NCI-H146 treated with DMSO at 0.1 percent for 48 hours (cell line): ENCODE results near the gene HLCS.

Experiments
- DNase-seq: peaks from one replicate; lab custom pipeline; 2025; ENCODE audit not compliant: unreplicated experiment; lab: John Stamatoyannopoulos, UW

The HLCS gene

DNA sequence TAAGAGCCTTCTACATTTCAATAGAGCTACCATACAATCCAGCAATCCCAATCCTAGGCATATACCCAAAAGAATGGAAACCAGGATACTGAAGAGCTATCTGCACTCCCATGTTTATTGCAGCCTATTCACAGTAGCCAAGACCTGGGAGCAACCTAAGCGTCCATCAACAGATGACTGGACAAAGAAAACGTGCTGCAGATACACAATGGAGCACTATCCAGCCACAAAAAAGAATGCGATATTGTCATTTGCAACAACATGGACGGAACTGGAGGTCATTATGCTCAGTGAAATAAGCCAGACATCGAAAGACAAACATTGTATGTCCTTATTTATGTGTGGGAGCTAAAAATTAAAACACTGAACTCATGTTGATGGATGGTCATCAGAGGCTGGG is 115.3 kb downstream of the HLCS start:
- DNase-seq, result no peak

DNA sequence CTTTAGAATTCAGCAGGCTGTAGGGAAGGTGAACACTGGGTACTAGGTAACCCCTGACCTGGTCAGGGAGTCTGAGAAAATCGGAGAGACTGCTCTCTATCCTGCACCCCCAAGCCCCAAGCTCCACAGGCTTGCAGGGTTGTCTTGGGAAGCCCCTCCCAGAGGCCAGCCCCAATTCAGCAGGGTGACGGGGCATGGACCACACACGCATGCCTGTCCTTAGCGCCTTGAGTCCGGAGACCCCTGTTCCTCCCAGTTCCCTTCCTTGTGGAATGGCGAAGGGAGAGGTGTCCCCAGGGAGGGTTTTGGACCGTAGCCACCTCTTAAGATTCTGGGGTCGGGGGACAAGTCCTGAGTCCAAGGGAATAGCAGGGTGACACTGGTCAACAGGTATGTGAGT is 116.1 kb downstream of the HLCS start:
- no peak for DNase-seq

DNA sequence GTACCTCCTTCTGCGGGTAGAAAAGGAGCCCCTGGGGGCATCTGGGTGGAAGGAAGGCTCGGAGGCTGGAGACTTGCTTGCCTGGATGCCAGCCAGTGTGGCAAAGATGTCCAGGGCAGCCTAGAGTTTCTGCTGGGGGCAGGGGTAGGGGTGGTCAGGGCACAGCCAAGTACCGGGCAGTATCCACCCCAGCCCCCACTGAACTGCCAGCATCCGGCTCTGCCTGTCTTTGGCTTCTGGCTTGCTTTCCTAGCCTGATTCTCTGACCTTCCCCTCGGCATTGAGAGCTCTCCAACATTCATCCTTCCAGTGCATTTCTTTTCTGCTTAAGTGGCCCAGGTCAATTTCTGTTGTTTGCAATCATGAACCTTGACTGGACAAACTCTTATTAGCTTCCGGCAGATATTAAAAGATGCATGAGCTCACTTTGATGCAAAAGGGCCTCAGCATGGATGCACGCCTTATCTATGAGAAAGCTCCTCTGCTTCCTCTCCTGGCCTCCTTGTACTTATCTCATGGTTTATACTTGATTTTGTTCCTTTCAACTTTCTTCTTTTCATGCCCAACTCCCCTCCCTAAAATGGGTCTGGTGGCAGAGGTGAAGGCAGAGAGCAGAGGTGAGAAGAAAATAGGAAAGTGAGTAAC is 116.9 kb downstream of the HLCS start:
- DNase-seq, result no peak

DNA sequence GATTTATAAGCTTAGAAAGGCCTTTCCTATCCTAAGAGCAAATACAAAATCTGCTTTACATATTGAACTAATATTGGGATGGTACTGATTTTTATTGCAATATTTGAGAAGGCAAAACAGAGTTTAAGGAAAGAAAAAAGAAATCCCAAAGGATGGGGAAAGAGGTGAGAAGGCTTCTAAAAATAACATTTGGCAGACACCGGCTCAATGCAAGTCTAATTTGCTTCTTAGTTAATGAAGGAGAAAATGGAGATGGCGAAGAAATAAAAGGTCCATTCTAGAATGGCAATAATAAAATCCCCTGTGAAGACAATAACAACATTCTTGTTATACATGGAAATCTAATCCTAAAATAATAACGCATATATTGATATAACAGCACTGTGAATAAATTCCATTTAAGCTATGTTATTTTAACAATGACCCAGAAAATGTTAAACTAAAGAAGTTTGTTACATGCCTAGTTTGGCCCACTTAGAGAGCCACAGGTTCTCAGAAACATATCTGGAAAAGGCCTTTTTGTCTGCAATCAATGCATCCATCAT is 117.7 kb downstream of the HLCS start:
- DNase-seq, result no peak

DNA sequence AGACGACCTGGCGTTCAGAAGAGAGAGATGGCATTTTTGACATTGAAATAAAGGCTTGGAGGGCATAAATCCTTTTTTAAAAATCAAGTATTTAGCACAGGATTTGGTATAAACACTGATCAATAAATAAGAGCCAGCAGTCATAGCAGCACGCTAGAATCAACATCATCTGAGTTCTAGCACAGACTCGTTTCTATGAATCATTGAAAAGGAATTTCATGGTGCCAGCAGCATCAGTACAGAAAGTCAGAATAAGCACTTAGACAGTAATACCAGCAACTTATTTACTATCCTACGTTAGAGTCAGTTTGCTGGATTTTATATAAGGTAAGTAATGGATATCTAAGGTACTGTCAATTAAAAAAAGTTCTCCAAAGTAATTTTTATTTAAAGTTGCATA is 119.3 kb downstream of the HLCS start:
- no peak for DNase-seq

DNA sequence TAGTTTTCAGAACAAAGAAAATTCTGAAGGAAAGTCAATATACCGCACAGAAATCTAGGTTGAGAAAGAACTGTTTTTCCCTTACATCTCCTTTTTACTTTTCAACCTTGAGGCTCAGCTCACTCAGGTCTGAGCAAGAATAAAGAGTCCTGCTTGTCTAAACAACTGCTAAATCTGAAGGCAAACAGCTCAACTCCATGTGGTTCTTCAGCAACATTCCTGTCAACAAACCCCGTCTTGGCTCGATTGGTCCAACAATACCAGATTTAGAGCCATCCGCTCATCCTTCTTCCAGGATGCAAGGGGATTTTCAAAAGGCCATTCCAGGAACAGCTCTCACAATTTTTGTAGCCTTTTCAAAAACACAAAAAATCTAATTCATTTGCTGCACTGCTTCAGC is 119.8 kb downstream of the HLCS start:
- DNase-seq, result no peak

DNA sequence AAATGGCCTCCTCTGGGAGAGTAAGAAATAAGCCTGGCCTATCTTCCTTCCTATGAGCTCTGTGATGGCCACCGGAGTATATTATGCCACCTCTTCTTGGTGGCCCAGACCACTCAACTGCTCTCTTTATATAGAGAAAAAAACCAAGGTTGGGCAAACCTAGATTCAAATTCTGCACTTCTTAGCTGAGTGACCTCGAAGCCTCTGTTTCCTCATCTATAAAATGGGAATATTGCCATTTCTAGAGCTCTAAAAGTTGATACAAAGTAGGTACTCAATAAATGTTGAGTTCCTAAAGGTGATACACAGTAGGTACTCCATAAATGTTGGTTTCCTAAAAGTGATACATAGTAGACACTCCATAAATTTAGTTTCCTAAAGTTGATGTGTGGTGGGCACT is 120.7 kb downstream of the HLCS start:
- no peak for DNase-seq

DNA sequence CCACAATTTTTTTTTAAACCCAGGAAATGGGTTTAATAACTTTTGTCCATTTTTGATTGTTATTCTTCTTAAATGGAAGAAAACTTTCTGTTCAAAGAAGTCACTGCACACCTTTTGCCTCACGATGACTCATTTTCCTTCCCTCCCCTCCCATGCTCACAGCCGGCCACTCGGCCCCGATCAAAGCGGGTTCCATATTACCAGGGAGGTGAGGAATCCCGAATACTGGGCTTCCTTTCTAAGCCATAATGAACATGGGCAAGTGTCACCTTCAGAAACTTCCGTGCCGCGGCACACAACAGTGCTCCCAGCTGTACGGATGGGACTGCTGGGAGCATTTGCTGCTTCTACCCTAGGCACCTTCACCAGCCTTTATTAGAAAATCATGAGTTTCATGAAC is 121.4 kb downstream of the HLCS start:
- no peak for DNase-seq

DNA sequence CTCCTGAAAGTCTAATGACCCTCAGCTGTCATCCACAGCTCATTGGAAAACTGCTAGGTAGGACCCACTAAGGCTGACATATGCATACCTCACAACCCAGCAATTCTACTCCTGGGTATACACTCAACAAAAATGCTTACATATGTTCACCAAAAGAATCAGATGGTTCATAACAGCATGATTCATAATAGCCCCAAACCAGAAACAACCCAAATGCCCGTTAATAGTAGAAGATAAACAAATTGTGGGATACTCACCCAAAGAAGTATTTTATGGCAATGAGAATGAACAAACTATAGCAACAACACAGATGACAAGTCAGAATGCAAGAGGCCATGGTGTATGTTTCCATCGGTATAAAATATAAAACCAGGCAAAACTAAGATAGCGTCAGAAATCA is 124.6 kb downstream of the HLCS start:
- DNase-seq, result no peak

DNA sequence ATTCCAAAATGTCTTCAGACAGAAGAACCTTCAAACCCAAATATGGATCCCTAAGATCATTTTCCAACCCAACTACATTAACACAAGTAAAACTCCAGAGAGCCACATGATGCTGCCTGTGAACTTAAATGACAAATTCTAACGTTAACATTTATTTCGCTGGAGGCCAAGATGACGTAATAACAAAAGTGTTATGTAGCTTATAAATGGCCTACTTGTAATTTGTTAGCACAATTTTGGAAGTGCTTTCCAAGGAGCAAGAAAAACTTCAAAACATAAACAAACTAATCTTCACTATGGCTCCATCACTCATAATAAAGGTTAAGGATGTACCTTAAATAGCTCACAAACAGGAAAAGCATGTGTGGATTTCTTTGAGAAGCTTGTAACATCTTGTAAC is 126.7 kb downstream of the HLCS start:
- no peak for DNase-seq

DNA sequence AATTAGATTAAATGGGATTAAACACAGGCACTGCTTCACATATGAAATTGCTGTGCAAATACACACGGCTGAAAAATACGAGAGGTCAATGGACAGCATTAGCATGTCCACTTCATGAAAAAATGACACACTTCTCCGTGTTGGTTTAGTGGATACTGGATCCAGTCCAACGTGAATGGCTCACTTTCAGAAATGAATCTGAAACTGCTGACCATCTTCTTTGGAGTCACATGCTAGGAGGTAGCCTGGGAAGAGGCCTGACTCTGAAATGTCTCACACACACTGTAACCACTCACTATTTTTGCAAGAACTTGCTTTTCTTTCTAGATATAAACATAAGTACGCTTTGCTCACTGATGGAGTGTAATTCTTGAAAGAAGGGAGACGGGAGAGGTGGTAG is 127.3 kb downstream of the HLCS start:
- DNase-seq, result no peak

DNA sequence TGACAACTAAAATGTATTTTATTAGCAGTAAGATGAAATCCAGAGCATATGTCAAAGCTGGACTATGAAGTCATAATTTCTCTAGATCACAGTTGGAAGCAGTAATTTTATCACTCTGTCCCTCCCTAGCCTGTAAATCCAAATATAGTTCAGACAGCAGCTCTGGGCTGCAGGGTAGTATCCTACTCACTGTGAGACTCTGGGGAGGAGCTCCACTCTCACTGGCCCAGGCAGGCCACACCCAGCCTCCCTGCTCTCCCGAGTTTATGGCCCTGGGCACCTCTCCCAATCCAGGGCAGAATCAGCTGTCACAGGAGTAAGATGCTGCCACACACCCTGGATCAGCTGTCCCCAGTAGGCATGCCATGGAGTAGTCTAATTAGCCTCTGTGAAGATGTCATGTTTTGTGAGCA is 131.1 kb downstream of the HLCS start:
- DNase-seq, result no peak

DNA sequence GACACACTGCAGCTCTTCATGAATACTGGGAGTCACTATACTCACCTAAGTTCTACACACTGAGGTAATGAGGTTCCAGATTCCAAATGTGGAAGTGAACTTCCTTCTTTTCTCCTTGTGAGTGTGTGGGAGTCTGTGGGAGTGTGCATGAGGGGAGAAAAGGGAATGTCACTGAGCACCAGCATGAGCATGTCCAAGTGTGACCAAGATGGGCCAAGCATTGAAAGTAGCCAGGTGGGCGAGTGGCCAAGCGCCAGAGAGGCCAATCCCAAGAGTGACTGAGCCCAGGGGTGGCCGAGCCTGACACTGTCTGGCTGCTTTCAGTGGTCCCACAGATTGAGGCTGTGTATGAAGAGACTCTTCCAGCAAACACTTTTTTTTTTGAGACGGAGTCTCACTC is 132.3 kb downstream of the HLCS start:
- no peak for DNase-seq

DNA sequence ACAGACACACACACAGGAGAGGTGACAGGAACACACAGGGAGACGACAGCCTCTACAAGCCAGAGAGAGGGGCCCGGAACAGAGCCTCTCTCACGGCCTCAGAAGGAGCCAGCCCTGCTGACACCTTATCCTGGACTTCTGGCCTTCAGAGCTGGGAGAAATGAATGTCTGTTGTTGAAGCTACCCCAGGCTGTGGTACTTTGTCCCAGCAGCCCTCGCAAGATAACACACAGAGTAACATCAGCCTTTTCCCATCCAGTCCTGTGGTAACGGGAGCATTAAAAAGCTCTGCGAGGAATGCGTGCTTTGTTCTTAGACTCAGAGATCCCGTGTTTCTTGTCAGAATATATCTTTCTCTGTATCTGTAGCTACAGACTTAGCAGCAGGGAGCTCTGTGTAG is 136.4 kb downstream of the HLCS start:
- DNase-seq, result no peak

DNA sequence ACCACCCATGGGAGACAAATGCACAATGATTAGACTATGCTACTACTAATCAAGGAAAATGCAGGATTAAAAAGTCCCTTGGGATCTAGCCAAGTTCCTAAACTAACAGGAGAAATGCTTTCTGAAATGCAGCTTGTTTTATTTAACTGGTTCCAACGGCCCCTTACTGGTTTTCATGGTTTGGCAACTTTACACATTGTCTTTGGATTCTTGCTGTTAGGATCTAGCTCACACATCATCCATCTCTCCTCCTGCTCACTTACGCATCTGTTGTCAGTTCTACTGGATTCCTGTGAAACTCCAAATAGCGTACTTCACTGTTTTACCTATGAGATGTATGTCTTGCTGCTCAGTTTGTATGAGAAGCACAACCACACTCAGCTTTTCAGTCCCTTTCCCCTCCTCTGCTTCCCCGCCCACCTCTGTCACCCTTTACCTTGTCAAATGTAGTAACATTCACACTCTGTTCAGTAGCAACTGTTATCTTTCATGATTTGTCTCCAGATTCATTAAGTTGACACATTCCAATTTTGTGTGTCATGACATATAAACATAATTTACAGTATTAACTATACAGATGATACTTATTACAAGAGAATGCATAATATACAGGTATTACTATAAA is 137.5 kb downstream of the HLCS start:
- DNase-seq, result no peak

DNA sequence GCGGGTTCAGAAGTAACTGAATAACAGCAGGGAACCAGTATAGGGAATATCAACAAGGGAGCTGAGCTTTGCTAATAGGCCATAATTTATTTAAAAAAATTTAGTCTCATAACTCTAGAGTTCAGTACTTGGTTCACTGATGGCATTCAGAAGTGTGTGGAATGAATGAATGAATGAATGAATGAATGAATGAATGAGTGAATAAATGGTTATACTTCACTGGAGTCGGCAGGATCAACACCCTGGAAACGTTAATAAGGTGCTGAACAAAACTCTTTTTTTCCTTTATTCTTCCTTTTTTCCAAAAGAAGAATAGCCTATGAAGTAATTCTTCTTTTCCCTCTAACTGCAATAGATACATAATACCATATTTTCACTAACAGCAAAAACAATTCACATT is 138.3 kb downstream of the HLCS start:
- DNase-seq, result no peak

DNA sequence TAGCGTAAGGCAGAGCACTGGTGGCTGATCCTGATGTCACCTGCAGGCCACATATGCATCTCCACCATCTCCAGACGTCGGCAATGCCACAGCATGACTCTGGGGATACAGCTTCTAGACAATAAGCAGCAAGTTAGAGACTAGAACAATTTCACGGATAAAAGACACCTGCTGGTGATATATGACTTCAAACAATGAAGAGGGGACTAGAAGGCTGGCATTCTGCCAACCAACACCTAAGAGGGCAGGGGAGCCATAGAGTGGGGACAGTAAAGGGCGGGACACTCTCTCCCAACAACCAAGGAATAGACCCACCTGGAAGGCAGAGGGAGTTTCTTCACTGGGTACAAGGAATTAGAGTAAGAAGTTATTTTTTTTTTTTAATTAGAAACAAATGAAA is 140.8 kb downstream of the HLCS start:
- peak; percentile 79 for DNase-seq

DNA sequence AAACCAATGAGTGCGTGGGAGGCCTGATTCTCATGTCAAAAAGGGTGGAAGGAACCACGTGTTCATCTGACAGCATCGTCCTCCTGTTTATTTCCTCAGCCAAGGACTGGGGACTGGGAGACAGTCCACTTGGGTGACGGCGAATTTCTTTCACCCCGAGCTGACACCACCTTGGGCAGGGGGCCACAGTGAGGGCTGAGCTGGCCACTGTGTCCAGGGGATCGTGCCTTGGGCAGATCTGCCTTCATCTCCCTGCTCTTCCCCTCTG is 145.5 kb downstream of the HLCS start:
- no peak for DNase-seq

DNA sequence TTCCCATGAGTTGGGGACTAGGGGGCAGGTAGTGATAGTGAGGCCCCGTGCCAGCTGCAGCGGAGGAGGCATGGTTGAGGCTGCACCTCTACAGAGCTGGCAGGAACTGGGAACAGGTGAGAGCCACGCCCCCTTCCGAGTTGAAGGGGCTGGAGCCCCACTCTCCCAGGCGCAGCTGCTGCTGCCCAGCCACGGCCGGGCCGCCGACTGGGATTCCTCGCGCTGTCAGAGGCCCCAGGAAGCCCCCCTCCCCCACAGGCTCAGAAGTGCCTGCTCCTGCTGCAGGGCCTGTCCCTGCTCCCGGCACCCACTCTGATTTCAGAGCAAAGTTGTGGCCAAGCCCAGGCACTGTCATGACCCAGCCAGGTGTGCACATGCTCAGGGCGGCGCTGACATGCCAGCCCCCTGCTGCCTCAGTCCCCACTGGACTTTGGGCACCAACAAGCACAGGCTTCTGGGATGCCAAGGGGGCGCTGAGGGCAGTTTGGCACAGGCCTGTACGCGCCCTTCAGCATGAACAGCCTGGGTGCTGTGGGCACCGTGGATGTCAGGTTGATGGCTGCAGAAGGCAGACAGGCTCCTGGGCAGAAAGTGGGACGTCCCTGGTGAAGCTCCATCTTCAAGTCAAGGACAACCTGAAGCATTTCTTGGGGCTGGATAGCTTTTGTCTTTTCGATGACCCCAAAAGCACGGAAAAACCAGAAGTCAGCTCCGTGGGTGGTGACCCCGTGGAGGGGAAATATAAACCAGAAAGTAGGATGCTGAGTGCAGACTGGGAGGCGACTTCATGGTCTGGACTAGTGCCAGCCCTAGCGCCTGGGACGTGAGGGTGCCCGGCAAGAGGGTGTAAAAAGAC is 146.1 kb downstream of the HLCS start:
- DNase-seq, result no peak

DNA sequence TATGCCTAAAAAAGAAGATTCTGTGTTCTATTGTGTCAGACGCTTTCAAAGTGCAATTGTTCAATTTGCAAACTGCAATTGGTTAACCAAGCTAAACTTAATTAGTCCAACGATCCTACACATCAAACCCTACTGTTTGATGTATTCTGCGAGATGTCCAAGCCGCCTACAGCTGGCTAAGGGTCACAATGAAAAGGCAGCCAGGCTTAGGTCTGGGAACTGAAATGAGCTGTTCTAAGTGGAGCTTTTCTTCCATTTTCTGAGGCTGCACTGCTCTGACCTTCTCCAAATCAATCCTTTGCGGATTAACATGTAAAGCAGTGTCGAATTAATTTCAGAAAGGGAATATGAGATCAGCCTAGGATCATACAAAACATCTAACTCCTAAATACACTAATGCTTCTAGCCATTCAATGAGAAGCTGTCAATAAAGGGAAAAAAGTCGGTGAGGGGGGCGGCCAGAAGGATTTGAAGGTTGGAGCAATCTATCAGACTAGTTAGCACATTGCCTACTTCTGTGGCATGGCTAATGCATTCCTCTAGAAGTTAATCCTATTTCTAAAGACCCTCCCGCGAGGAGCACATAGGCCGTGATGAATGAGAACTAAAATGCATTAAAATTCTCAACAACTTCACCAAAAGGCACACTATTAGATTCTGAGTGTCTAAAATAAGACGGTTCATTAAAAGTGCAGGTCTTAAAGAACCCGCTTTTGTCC is 148.6 kb downstream of the HLCS start:
- no peak for DNase-seq

DNA sequence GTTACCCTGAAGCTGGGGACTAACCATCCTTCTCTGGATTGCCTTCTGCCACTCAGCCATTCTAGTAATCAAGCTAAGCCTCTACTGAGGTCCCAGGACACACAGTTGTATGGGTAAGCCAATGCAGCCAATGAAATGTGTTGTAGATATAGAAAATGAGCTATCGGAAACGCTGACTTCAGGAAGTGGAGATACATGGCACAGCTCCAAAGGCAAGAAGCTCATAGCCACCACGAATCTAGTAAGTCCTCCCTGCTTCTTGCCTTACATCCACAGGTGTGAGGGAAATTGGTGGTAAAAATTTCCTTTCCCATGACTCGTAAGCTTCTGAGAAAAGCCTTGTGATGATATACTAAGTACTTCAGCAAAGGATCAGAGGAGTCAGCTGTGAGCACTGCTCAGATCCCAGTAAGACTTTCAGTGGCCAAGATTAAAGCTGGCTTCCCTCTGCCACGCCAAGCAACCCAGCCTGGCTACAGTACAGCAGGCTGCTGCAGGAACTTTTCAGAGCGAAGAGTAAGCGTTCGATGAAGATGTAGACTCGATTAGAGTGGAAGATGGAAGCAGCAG is 149.8 kb downstream of the HLCS start:
- DNase-seq, result no peak
